ENCODE measurements around the gene ZBTB48. TPM values are rescaled to one million over a fixed set of nuclear protein-coding genes. Genes with fewer than 3 reads are reported as not detected.

Gene ZBTB48
- total RNA-seq, 3 donors from 2014 or later (not counting 1 experiment from before 2014, with no cell fraction given), result 45.6 to 56.4 (median 54.0) TPM

GRCh38 chr1:6623269-6623965 is 43.6 kb downstream of the ZBTB48 start:
- peak overlapping the region; percentile 59 for H3K4me3 Mint-ChIP-seq
- Histone ChIP-seq H3K4me1 (ENCODE audit: control insufficient read depth, insufficient read depth, low read length) (peaks cover 23% of the 10 kb centered on the region), H3K9me3 (ENCODE audit: control insufficient read depth, insufficient read depth, low read length) (no peaks in the 10 kb centered on the region), H3K27me3 (ENCODE audit: control insufficient read depth, insufficient read depth, low read length) (no peaks in the 10 kb centered on the region), H3K4me3 (ENCODE audit: low read length) (no peak overlapping the region), H3K36me3 (ENCODE audit: control insufficient read depth, insufficient read depth, low read length) (peaks cover 16% of the 10 kb centered on the region), H3K27ac (ENCODE audit: low read length) (no peak overlapping the region)
- no peaks in the 10 kb centered on the region for H3K27me3 Mint-ChIP-seq (ENCODE audit: low read depth in 2 of 2)
- H3K9me3 Mint-ChIP-seq, result no peaks in the 10 kb centered on the region
- no peak for ATAC-seq
- 94% methylated on average over 14 of the region's 14 CpGs for WGBS (ENCODE audit: insufficient coverage)
- H3K27ac Mint-ChIP-seq, result no peak overlapping the region
- no peaks in the 10 kb centered on the region for H3K36me3 Mint-ChIP-seq
- no peak for TF ChIP-seq CTCF (IDR thresholded peaks at IDR 0.05)
- peaks cover 23 to 26% of the 10 kb centered on the region in 2 donors for H3K4me1 Mint-ChIP-seq
- intact Hi-C loops (cut with micrococcal nuclease), result no loop called here
- no peak for DNase-seq

GRCh38 chr1:6624710-6625583 is 45.2 kb downstream of the ZBTB48 start, which contains the start of gene THAP3:
Gene THAP3 (plus strand): TSS chr1:6624868. CDS start chr1:6625219, 351 bp downstream.
- WGBS (ENCODE audit: insufficient coverage), result 2% methylated on average over 73 of the region's 73 CpGs
- H3K4me1 ChIP-seq (ENCODE audit: control insufficient read depth, insufficient read depth, low read length), result peaks cover 23% of the 10 kb centered on the region
- Mint-ChIP-seq H3K27me3 (ENCODE audit: low read depth in 2 of 2) (no peaks in the 10 kb centered on the region), H3K36me3 (no peaks in the 10 kb centered on the region), H3K27ac (peak within 1 kb of the TSS; percentile 61 to 84), H3K9me3 (no peaks in the 10 kb centered on the region), H3K4me1 (peaks cover 30 to 31% of the 10 kb centered on the region in 2 donors), H3K4me3 (peak within 1 kb of the TSS; percentile 90)
- no peaks in the 10 kb centered on the region for H3K27me3 ChIP-seq (ENCODE audit: control insufficient read depth, insufficient read depth, low read length)
- H3K4me3 ChIP-seq (ENCODE audit: low read length), result peak within 1 kb of the TSS; percentile 57
- peaks cover 27% of the 10 kb centered on the region for H3K36me3 ChIP-seq (ENCODE audit: control insufficient read depth, insufficient read depth, low read length)
- ATAC-seq (peak; percentile 97 to 98 (median 98)), DNase-seq (peak; percentile 82 to 93)
- H3K27ac ChIP-seq (ENCODE audit: low read length), result peak within 1 kb of the TSS; percentile 60
- no peaks in the 10 kb centered on the region for H3K9me3 ChIP-seq (ENCODE audit: control insufficient read depth, insufficient read depth, low read length)
- peak; percentile 41 for TF ChIP-seq CTCF (IDR thresholded peaks at IDR 0.05)
- intact Hi-C loops (cut with micrococcal nuclease), result no loop called here

GRCh38 chr1:6625584-6626149 is 45.9 kb downstream of the ZBTB48 start:
- Histone ChIP-seq H3K27me3 (ENCODE audit: control insufficient read depth, insufficient read depth, low read length) (no peaks in the 10 kb centered on the region), H3K9me3 (ENCODE audit: control insufficient read depth, insufficient read depth, low read length) (no peaks in the 10 kb centered on the region), H3K27ac (ENCODE audit: low read length) (no peak overlapping the region), H3K4me3 (ENCODE audit: low read length) (peak overlapping the region; percentile 57), H3K4me1 (ENCODE audit: control insufficient read depth, insufficient read depth, low read length) (peaks cover 23% of the 10 kb centered on the region), H3K36me3 (ENCODE audit: control insufficient read depth, insufficient read depth, low read length) (peaks cover 27% of the 10 kb centered on the region)
- ATAC-seq (peak in 2 of 3 donors; percentile 37 to 43), DNase-seq (peak in 1 of 2 donors; percentile 27)
- 13% methylated on average over 32 of the region's 32 CpGs for WGBS (ENCODE audit: insufficient coverage)
- Mint-ChIP-seq H3K36me3 (no peaks in the 10 kb centered on the region), H3K4me3 (peak overlapping the region; percentile 90), H3K27ac (peak overlapping the region; percentile 61 to 84), H3K27me3 (ENCODE audit: low read depth in 2 of 2) (no peaks in the 10 kb centered on the region), H3K9me3 (no peaks in the 10 kb centered on the region), H3K4me1 (peaks cover 31 to 33% of the 10 kb centered on the region in 2 donors)
- intact Hi-C loops (cut with micrococcal nuclease), result no loop called here
- TF ChIP-seq CTCF (IDR thresholded peaks at IDR 0.05), result no peak
